Progenitor cell of endocrine pancreas (in vitro differentiated cells): ENCODE results near the gene CADM1. TPM values are rescaled to one million over a fixed set of nuclear protein-coding genes. Genes with fewer than 3 reads are reported as not detected.

Source experiments
- DNase-seq: peaks from one replicate; pipeline ENCODE4 v3.0.0; 2021; ENCODE audit warnings: low spot score; ENCODE audit not compliant: unreplicated experiment
- H3K27ac Mint-ChIP-seq: 2 replicates; pipeline ENCODE4 v1.8.0; 2021; ENCODE audit warnings: mild to moderate bottlenecking, moderate library complexity, mixed read lengths
- H3K27me3 Mint-ChIP-seq: 2 replicates; pipeline ENCODE4 v1.8.0; 2021; ENCODE audit warnings: mixed read lengths
- H3K36me3 Mint-ChIP-seq: 2 replicates; pipeline ENCODE4 v1.8.0; 2022; ENCODE audit warnings: mixed read lengths; ENCODE audit not compliant: insufficient read depth
- H3K4me1 Mint-ChIP-seq: 2 replicates; pipeline ENCODE4 v1.8.0; 2021; ENCODE audit warnings: low read depth, mixed read lengths
- H3K4me3 Mint-ChIP-seq: 2 replicates; pipeline ENCODE4 v1.8.0; 2021; ENCODE audit warnings: low read depth, mild to moderate bottlenecking, moderate library complexity, mixed read lengths
- H3K9me3 Mint-ChIP-seq: 2 replicates; pipeline ENCODE4 v1.8.0; 2021; ENCODE audit warnings: low read depth, mixed read lengths
- CTCF ChIP-seq: fragments of 200-600 bp; sonication (generic); IDR thresholded peaks from one replicate; pipeline ENCODE4 v1.5.0; 2021; ENCODE audit warnings: antibody characterized with exemption, mild to moderate bottlenecking; ENCODE audit not compliant: unreplicated experiment
- total RNA-seq: library from RNA; stranded (reverse); gene quantifications from 2 replicates; pipeline ENCODE4 v1.2.1, GENCODE V29; 2021

CADM1 gene
- total RNA-seq, 1 donor from 2014 or later = 147 TPM

GRCh38 chr11:115524572-115524971 lies 20.4 kb upstream of the CADM1 start:
- Mint-ChIP-seq H3K4me1 (peaks cover 49% of the 10 kb centered on the region), H3K27me3 (no peaks in the 10 kb centered on the region), H3K9me3 (no peaks in the 10 kb centered on the region), H3K27ac (no peak overlapping the region), H3K4me3 (no peak overlapping the region), H3K36me3 (no peaks in the 10 kb centered on the region)
- no peak for TF ChIP-seq CTCF
- no peak for DNase-seq

GRCh38 chr11:115523727-115524399 lies 19.6 kb upstream of the CADM1 start:
- H3K4me1 Mint-ChIP-seq = peaks cover 56% of the 10 kb centered on the region
- no peak overlapping the region for H3K4me3 Mint-ChIP-seq
- no peaks in the 10 kb centered on the region for H3K9me3 Mint-ChIP-seq
- TF ChIP-seq CTCF = no peak
- H3K27me3 Mint-ChIP-seq = no peaks in the 10 kb centered on the region
- no peak for DNase-seq
- H3K36me3 Mint-ChIP-seq = no peaks in the 10 kb centered on the region
- H3K27ac Mint-ChIP-seq = no peak overlapping the region

GRCh38 chr11:115522302-115522701 lies 18.1 kb upstream of the CADM1 start:
- Mint-ChIP-seq H3K36me3 (no peaks in the 10 kb centered on the region), H3K4me1 (peaks cover 48% of the 10 kb centered on the region), H3K27ac (no peak overlapping the region), H3K27me3 (no peaks in the 10 kb centered on the region), H3K4me3 (no peak overlapping the region), H3K9me3 (no peaks in the 10 kb centered on the region)
- TF ChIP-seq CTCF = no peak
- DNase-seq = no peak

- Mint-ChIP-seq H3K4me3 (no peak overlapping the region), H3K36me3 (no peaks in the 10 kb centered on the region), H3K4me1 (peaks cover 46% of the 10 kb centered on the region), H3K27ac (no peak overlapping the region), H3K9me3 (no peaks in the 10 kb centered on the region), H3K27me3 (no peaks in the 10 kb centered on the region)
- no peak for DNase-seq
- no peak for TF ChIP-seq CTCF
Observed at GRCh38 chr11:115521825-115522224, 17.6 kb upstream of the CADM1 start.

GRCh38 chr11:115518983-115519628 lies 14.9 kb upstream of the CADM1 start:
- Mint-ChIP-seq H3K27me3 (no peaks in the 10 kb centered on the region), H3K27ac (no peak overlapping the region), H3K9me3 (no peaks in the 10 kb centered on the region), H3K36me3 (no peaks in the 10 kb centered on the region), H3K4me1 (peaks cover 28% of the 10 kb centered on the region), H3K4me3 (no peak overlapping the region)
- no peak for TF ChIP-seq CTCF
- DNase-seq = no peak
